Loucy (cell line): ENCODE results near the gene SH3BP4.

Experiments
- CTCF ChIP-seq: fragments of 200-600 bp; sonication (generic); conservative IDR thresholded peaks from 2 replicates; pipeline ENCODE4 v1.5.1; 2014; ENCODE audit warnings: mild to moderate bottlenecking, antibody characterized with exemption, low read length
- EZH2phosphoT487 ChIP-seq: fragments of 200-600 bp; IDR thresholded peaks from 2 replicates; pipeline ENCODE4 v1.6.1; 2018; ENCODE audit warnings: antibody characterized with exemption, mild to moderate bottlenecking, moderate library complexity, borderline replicate concordance

- TF ChIP-seq CTCF (no peak), EZH2phosphoT487 (no peak)
Measured at GRCh38 chr2:235041221-235041917, 89.6 kb downstream of the SH3BP4 start.
